Measurements from ENCODE around the gene CHST11.
A peak's percentile ranks its signal among the peaks of the same experiment; 100 is the strongest.

CHST11 gene

DNA sequence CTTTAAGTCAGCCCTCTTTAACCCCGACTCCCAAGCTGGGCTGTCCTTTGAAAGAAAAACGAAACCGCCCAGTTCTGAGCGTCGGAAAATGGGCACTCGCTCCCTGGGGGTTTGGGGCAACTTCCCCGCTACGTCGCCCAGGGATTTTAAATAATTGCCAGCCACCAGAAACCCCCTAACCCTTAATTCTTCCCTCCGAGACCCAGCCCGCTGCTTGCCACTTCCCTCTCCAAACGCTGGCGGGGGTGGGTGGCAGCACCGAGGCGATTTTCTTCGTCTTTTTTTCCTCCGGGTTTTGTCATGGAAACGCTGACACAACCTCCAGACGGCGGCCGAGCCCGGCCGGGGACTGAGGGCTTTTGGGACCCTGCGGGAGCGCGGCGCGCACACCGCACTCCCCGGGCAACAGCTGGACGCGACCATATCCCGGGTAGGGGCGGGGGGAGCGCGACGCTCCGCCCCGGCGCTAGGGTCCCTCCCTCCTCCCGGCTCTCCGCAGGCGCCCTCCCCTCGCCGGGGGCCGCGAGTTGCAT, at the start of gene CHST11:
Gene CHST11, plus strand, starts transcription at position 532 of the 533 bp plus-strand sequence.
- peak; percentile 51 to 67 for DNase-seq (ENCODE audit: low read depth in 2 of 2)

DNA sequence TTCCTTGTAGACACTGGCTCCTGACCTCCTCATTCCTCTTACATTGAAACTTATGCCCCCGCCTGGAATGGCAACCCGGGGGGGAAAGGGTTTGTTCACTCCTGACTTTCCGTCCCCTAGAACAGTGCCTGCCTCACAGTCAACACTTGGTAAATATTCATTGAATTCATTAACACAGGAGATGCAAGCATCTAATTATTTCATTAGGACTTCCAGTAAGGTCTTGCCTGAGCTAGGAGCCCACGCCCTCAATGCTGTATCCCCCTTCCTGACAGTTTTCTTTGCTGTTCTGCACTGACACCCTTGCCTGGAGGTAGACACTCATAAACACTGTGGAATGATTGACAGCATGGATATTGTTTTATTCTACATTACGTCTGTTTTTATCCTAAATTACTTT, 49.3 kb upstream of the CHST11 start:
- no peak for DNase-seq (ENCODE audit: low read depth in 2 of 2)

DNA sequence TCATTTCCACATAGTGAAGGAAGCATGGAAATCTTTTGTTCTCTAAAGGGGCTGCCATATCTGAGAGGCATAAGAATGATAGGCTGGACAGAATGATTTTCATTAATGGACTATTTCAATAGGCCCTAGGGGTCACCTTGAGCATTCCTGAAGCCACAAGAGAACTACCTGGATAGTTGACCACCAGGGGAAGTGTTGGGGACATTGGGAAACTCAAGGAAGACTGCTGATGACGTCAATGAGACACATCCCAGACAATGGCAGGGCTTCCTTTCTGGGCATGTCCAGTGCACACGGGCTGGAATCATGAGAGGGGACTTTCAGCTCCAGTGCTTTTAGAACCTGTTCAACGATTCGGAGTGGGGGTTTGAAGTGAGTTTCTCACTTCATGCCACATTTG, 48.8 kb upstream of the CHST11 start:
- DNase-seq (ENCODE audit: low read depth in 2 of 2), result no peak

DNA sequence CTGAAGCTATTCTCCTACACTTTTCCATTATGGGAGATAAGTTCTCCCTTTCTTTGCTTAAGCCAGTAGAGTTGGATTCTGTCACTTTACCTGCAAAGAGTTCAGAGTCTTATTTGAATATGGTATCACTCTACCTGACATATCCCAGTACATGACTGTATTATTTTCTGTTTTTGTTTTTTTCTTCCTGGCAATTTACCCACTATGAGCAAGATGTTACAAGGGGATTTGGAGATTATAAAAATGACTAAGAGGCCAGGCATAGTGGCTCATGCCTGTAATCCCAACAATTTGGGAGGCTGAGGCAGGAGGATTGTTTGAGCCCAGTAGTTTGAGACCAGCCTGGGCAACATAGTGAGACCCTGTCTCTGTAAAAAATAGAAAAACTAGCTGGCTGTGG, 46.4 kb upstream of the CHST11 start:
- no peak for DNase-seq (ENCODE audit: low read depth in 2 of 2)

DNA sequence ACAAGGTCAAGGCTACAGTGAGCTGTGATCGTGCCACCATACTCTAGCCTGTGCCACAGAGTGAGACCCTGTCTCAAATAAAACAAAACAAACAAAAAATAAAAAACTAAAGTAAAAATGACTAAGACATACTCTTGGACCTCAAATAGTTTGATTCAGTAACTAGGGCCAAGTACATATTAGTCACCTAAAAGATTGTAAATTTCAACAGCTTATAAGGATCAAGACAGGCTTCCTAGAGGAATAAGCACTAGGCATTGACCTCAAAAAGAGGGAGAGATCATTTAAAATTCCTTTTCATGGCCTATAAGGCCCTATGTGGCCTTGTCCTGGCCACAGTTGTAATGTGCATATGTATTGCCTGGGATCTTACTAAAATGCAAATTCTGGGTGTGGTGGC, 46.0 kb upstream of the CHST11 start:
- no peak for DNase-seq (ENCODE audit: low read depth in 2 of 2)

DNA sequence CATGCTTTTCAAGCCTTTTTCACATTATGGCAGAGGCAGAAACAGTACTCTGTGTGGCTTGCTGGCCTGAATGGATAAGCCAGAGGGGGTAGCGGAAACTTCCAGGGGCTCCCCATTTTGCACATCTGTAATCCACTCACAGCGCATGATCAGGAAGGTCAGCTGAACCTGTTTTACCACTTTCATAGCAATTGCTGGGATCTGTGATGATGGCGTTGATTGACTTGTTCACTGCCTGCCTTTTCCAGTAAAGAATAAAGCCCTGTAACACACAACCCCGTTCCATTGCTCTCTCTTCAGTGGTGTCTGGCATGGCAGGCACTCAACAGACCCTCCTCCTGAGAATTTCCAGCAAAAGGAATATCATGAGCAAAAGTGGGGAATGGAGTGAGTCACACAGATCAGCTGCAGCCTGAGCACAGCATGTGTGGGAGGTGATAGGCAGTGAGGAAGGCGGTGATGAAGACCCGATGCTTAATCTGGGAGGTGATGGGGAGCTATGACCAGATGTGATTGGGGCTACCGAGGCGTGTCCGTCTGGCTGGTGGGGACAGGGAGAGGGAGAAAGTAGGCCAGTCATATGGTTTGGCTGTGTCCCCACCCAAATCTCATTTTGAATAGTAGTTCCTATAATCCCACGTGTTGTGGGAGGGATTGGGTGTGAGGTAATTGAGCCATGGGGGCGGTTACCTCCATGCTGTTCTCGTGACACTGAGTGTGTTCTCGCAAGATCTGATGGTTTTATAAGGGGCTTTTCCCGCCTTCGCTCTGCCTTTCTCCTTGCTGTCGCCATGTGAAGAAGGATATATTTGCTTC, 44.7 kb upstream of the CHST11 start:
- DNase-seq (ENCODE audit: low read depth in 2 of 2), result no peak

DNA sequence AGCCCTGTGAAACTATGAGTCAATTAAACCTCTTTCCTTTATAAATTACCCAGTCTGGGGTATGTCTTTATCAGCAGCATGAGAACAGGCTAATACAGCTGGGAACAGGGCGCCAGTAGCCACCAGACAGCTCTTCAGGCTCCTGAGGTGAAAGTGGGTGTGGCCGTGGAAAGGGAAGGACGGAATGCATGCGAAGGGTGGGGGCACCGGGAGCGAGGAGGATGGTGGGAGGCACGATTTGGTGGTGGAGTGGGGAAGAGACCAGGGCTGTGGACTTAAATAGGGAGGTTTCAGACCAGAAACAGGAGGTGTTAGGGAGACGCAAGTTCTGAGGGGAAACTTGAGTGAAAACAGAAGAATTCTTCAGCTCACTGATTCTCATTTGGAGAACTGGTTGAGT, 44.1 kb upstream of the CHST11 start:
- DNase-seq (ENCODE audit: low read depth in 2 of 2), result no peak

DNA sequence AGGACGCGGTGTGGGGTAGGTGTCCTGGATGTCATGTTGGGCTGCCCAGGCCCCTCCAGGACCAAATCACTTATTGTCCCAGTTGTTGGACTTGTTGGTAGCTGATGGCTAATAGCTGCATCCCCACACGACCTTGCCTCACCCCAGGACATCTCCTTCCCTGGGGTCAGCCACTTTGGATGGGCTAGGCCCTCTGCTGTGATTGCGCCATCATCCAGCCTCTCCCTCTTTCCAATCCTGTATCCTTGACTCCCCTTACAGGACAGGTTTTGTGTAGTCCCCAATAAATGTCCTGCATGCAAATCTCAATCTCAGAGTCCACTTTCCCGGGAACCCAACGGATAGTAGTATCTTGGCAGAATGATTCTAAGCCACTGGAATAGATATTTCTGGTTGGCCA, 43.4 kb upstream of the CHST11 start:
- DNase-seq (ENCODE audit: low read depth in 2 of 2), result no peak

DNA sequence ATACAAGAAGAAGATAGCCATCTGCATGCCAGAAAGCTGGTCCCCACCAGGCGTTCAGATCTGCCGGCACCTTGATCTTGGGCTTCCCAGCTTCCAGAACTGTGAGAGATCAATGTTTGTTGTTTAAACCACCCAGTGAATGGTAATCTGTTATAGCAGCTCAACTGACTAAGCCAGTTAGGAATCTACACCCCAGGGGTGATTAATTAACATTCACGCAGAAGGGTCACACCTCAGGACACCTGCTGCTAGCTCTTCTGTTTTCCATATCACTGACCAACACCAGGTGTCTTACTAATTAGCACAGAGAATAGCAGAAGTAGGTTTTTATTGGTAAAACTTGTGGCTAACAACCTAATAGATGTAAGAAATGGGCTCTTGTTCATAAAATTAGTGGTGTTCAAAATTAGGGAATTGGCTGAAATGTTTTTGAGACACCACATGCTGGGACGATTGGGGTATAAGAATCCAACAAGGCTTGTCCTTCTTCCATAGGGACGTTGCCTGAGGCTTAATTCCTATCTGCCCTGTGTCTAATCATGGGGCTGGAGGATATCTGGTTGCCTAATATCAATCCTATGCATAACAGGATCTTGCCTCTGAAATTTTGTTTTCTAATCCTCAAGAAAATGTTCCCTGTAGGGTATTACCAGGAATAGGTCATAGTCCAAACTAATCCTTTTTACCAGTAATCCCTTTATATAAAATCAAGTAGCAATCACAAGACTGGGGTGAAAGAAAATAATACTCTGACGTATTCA, 42.0 kb upstream of the CHST11 start:
- DNase-seq (ENCODE audit: low read depth in 2 of 2), result no peak

DNA sequence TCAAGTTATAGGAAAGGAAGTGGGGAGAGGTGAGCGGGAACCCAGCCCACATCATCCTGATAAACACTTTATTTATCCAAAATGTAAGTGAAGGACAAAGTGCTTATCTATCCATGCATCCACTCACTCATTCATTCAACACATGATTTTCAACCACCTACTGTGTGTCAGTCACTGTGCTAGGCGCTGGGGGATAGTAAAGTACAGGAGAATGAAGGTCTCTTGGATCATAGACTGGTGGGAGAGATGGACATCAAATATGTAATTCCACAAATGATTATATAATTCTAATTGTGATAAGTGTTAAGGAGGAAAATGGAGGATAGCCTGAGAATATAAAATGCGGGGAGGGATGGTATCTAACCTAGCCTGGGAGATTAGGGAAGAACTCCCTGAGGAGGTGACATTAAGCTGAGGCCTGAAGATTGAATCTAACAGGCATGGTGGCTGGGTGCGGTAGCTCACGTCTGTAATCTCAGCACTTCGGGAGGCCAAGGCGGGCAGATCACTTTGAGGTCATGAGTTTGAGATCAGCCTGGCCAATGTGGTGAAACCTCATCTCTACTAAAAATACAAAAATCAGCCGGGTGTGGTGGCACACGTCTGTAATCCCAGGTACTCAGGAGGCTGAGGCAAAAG, 41.3 kb upstream of the CHST11 start:
- DNase-seq (ENCODE audit: low read depth in 2 of 2), result no peak

DNA sequence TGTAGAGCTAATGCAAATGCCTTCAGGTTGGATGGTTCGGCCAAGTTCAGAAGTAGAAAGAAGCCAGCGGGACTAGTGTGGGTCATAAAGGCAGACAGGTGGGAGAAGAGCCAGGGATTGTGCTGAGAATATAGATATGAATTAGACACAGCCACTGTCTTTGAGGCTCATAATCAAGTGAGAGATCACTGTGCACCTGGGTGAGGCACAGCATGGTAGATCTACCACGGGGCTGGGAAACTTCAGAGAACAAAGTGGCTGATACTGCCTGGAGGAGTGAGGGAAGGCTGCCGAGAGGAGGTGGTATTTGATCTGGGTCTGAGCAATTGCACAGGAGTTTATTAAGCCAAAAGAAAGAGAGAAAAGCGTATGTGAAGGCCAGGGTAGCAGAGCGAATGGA, 40.6 kb upstream of the CHST11 start:
- no peak for DNase-seq (ENCODE audit: low read depth in 2 of 2)

DNA sequence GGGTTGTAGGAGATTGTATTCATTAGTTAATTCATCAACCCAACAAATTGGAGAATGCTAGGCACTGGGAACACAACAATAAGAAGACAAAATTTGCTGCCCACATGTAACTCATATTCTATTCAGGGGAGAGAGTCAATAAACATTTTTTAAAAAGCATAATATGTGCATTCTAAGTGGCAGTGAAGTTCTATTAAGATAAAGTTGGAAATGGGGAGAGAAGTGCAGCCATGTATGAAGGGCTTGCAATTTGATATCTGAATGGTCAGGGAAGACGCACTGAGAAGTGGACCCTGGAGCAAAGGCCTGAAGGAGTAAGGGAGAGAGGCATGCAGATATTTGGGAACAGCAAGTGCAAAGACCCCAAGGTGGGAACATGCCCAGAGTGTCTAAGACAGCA, 40.2 kb upstream of the CHST11 start:
- DNase-seq (ENCODE audit: low read depth in 2 of 2), result no peak

DNA sequence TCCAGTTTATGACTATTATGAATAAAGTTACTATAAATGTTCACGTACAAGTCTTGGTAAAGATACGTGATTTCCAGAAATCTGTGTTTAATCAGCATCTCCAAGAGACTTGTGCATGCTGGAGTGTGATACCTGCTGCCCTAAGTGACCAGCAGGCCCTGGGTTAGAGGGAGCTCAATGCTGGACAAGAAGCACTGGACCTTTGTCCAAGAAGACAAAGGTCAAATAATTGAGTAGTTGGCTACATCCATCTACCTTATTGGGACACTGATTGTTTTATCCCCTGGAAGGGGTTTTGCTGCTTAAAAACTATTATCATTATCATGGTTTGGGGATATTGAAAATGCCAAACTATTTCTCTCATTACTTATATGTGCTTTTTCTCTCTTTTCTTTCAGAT, 37.0 kb upstream of the CHST11 start:
- DNase-seq (ENCODE audit: low read depth in 2 of 2), result no peak

DNA sequence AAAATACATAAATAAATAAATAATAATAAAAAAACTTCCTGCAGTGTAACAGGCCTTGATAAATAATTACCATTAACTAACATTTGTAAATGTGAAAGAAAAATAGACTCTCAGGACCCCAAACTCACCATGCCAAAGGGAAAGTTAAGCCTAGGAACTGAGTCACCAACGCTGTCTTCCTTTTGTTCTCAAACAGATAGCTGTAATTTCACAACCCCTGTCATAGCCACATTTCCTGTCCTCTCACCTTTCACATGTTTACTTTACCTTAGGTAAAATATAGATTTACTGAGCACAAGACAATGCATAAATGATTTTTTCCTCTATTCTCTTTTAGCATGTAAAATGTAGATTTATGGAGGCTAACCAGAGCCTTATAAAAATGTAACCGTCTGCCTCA, 35.9 kb upstream of the CHST11 start:
- DNase-seq (ENCODE audit: low read depth in 2 of 2), result no peak

DNA sequence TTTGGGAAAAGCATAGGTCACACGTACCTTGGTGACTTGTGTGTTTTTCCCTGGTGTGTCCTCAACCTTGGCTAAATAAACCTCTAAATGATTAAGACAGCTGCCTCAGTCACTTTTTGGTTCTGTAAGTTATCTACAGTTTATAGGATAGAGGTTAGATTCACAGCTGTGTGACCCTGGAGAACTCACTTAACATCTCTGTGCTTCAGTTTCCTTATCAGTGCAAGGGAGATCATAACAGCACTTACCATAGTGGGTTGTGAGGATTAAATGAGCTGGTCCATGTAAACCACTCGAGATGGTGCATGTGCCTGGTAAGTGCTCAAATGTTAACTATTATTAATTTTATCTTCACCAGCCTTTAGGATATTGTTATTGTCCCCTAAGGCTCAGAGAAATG, 35.4 kb upstream of the CHST11 start:
- DNase-seq (ENCODE audit: low read depth in 2 of 2), result no peak

DNA sequence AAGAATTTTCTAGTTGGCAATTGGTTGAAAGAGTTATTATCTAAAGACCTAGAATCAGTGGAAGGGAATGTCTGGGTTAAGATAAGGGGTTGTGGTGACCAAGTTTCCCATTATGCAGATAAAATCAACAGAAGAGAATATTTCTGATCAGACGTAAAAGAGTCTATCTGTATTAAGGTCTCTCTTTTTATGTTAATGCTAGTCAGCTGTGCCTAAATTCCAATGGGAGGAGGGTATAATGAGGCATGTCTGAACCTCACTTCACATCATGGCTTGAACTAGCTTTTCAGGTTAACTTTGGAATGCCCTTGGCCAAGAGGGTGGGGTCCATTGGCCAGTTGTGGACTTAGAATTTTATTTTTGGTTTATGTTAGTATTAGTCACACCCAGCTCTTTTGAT, 34.3 kb upstream of the CHST11 start:
- no peak for DNase-seq (ENCODE audit: low read depth in 2 of 2)

DNA sequence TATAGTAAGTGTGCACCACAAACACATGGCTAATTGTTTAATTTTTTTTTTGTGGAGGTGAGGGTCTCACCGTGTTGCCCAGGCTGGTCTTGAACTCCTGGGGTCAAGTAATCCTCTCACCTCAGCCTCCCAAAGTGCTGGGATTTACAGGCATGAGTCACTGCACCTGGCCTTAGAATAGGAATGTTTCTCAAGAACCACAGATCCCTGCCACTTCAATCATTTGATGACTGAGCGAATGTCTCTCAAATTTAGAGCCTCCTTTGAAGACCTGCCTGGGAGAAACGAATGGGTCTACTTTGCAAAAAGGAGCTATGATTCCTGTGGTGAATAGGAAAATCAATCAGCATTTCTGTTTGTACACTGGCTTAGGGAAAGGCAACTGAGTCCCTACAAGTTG, 33.5 kb upstream of the CHST11 start:
- no peak for DNase-seq (ENCODE audit: low read depth in 2 of 2)

DNA sequence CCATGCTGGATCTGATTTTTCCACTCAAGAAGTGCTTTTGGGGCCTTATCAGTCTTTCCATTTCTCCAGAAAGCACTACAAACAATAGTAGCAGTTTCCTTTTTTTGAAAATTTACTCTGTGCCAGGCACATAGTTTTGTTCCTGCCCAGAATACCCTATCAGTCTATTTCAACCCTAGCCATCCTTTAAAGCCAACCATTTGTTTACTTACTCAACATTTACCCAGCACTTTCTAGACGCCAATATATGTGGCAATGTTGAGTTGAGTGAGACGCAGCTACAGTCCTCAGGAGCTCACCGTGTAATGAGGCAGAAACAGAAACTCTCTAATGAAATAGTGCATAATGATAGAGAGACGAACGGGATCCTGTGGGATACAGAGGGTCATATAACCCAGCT, 32.9 kb upstream of the CHST11 start:
- no peak for DNase-seq (ENCODE audit: low read depth in 2 of 2)

DNA sequence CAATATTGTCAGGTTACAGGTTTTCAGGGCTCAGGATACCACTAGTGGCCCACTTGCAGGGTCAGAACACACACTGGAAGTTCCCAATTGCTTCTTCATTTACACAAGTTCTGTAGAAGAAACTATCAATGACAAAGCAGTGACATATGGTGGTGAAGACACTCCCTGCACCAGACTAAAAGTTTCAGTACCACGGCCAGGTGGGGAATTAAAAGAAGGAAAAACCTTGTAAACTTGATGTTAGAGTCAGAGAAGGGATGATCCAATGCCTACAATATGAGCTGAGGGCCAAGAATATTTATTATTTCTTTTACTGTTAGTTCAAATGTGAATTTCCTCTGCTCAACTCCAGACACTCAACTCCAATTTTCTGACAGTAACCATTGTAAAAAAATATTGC, 31.8 kb upstream of the CHST11 start:
- no peak for DNase-seq (ENCODE audit: low read depth in 2 of 2)

DNA sequence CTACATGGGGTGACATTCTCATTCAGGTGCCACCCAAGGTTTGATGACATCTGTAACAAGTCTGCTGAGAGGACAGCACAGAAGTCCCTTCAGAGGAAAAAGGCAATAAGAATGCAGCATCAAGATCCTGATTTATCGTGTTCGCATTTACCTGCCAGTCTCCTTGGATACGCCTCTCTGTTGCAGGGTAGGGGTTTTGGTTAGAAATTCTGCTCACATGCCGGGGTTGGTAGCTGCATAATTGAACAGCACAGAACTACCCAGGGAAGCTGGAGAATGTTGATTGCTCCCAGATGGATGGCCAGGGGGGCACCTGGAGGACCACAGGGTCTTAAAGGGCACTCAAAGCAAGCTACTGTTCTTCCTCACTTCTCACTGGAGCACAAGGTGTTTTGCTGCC, 31.1 kb upstream of the CHST11 start:
- DNase-seq (ENCODE audit: low read depth in 2 of 2), result no peak

DNA sequence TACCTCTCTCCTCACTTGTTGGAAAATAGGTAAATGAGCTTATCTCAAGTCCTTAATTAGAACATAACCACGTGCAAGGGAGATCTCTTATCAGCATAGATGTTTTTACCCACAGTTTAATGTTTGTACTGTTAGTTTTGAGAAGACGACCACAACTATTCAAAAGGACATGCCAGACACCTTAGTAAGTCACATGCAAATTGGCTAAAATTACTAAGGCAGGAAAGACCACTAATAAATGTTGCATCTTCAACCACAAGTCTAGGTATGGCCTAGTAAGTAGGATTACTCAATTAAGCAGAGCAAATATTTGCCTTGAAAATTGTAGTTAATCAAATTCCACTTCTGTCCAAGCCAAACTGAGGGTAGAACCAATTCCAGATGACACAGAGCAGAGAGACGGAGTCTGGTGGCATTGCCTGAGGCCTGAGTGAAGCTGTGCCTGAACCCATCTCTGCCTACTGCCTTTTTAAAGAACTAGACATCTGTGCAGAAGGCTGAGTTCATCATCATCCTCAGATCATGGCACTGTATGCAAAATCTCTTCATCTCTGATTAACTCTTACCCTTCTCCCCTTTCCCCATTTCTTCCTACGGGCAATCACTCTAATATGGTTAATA, 29.7 kb upstream of the CHST11 start:
- DNase-seq (ENCODE audit: low read depth in 2 of 2), result no peak

DNA sequence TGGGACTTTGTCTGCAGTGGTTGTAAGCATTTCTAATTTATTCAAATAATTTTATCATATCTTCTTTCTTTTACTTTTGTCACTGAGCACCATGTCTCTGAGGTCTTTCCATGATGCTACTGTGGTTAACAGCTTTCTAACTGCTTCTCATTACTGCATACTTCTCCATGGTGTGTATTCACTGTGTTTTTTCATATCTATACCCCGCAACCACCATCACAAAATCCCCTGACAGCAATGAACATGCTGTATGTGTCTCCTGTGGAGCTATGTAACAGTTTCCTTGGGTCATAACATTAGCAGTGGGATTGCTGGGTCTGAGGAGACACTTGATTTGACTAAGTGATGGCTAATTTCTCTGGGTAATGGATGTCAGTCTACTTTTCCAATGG, 29.2 kb upstream of the CHST11 start:
- no peak for DNase-seq (ENCODE audit: low read depth in 2 of 2)
